ENCODE measurements around the gene ZNF367. TPM values are rescaled to one million over a fixed set of nuclear protein-coding genes. Genes with fewer than 3 reads are reported as not detected.

ZNF367 gene
- total RNA-seq, 2 donors from 2014 or later, result 3.6 to 18.9 TPM

DNA sequence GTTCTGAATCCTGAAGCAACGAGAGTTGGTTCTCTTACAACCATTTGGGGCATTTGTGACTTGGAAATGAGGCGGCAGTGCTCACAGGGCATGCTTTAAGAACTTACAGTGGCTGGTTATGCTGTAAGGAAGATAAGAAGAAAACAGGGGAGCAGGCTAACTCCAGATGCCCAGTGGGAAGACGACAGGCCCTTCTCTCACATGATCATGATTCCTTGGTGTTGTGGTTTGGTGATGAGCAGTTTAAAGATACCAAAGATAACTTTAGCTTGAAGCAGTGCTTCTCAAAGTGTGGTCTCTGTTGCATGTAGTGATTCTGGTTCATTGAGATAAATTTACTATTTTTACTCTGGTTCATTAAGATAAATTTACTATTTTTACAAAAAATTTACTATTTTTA is 29.2 kb upstream of the ZNF367 start:
- intact Hi-C loops (cut with DNase I), result loop anchor here (5.0 to 10.0 kb wide), 2 partner anchors 123 to 220 kb away; no protein-coding TSS in a partner anchor
- no peaks in the 10 kb centered on the region for H3K27me3 ChIP-seq

DNA sequence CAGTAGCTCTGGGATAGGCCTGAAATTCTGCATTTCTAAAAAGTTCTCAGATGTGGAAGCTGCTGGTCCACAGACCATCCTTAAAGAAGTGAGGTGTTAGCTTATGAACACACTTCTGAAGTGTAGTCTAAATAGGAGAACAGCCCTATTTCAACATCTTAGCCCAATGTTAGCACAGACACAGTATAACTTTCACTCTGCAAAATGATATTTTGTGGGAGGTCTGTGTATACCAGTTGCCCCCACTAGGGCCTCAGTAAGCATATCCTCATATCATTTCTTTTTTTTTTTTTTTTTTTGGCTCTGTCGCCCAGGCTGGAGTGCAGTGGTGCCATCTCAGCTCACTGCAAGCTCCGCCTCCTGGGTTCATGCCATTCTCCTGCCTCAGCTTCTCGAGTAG is 24.3 kb upstream of the ZNF367 start:
- Histone ChIP-seq H3K4me3 (no peak overlapping the region), H3K36me3 (no peaks in the 10 kb centered on the region), H3K4me1 (no peaks in the 10 kb centered on the region), H3K9ac (ENCODE audit: low read depth in 2 of 2, low read length in 2 of 2) (no peak overlapping the region), H3K27ac (no peak overlapping the region), H3K27me3 (no peaks in the 10 kb centered on the region), H3K9me3 (no peaks in the 10 kb centered on the region)
- intact Hi-C loops (cut with DNase I), result loop anchor here (5.0 to 10.0 kb wide), 2 partner anchors 118 to 210 kb away; no protein-coding TSS in a partner anchor
- no peak for DNase-seq
- TF ChIP-seq, protein P1, sequence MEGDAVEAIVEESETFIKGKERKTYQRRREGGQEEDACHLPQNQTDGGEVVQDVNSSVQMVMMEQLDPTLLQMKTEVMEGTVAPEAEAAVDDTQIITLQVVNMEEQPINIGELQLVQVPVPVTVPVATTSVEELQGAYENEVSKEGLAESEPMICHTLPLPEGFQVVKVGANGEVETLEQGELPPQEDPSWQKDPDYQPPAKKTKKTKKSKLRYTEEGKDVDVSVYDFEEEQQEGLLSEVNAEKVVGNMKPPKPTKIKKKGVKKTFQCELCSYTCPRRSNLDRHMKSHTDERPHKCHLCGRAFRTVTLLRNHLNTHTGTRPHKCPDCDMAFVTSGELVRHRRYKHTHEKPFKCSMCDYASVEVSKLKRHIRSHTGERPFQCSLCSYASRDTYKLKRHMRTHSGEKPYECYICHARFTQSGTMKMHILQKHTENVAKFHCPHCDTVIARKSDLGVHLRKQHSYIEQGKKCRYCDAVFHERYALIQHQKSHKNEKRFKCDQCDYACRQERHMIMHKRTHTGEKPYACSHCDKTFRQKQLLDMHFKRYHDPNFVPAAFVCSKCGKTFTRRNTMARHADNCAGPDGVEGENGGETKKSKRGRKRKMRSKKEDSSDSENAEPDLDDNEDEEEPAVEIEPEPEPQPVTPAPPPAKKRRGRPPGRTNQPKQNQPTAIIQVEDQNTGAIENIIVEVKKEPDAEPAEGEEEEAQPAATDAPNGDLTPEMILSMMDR (IDR thresholded peaks at IDR 0.05), result no peak

More for the DNA sequence above, 29.2 kb upstream of the ZNF367 start:
- H3K9ac ChIP-seq (ENCODE audit: low read depth in 2 of 2, low read length in 2 of 2), result no peak overlapping the region
- TF ChIP-seq, protein P1 (IDR thresholded peaks at IDR 0.05), result no peak
- H3K27ac ChIP-seq, result no peak overlapping the region
- no peaks in the 10 kb centered on the region for H3K9me3 ChIP-seq
- no peaks in the 10 kb centered on the region for H3K36me3 ChIP-seq
- H3K4me3 ChIP-seq, result no peak overlapping the region
- no peaks in the 10 kb centered on the region for H3K4me1 ChIP-seq
- DNase-seq, result no peak

DNA sequence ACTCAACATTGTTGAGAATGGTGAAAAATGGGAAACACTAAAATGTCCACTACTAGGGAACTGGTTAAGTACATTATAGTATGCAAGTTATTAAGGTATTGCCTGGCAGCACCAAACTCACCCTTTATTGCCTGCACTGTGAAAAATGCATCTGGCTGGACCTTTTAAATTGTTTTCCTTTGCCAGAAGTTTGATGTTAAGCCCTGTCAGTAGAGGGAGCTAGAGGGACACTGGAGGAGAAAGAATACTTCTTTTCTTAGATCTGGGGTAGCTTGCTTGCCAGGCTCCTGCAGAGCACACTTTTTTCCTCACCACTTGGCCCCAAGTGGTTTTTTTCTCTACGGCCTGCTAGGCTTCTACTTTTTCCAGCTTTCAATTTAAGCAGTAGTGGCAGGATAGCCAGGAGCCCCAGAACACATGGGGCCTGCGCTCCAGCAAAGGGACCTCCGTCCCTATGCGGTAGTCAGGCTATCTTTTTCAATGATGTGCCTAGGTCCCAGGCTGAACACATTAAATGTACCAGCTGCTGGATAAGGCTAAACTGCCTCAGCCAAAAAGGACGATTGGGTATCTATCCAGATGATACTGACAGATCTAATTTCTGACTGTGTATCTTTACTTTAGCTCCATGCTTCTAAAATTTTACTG is 23.8 kb upstream of the ZNF367 start:
- Histone ChIP-seq H3K27ac (no peak overlapping the region), H3K36me3 (no peaks in the 10 kb centered on the region), H3K4me1 (no peaks in the 10 kb centered on the region), H3K9ac (ENCODE audit: low read depth in 2 of 2, low read length in 2 of 2) (no peak overlapping the region), H3K27me3 (no peaks in the 10 kb centered on the region), H3K9me3 (no peaks in the 10 kb centered on the region), H3K4me3 (no peak overlapping the region)
- TF ChIP-seq, protein P1 (IDR thresholded peaks at IDR 0.05), result peak; percentile 56
- peak; percentile 49 for DNase-seq
- intact Hi-C loops (cut with DNase I), result loop anchor here (5.0 to 10.0 kb wide), 2 partner anchors 117 to 210 kb away; no protein-coding TSS in a partner anchor

DNA sequence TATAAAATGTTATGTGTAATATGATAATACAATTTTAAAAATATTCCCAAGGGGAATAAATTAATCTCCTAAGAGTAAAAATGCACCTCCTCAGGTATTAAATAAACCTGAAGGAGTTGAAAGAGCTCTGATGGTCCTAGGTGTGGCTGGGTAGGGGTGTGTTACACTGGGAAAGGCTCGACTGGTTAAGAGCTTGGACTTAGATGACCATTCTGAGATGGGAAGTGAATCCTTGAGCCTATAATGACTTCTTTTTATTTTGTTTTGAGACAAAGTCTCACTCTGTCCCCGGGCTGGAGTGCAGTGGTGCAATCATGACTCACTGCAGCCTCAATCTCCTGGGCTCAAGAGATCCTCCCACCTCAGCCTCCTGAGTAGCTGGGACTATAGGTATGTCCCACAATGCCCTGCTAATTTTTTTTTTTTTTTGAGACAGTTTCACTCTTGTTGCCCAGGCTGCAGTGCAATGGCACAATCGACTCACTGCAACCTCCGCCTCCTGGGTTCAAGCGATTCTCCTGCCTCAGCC is 22.6 kb upstream of the ZNF367 start:
- Histone ChIP-seq H3K4me1 (no peaks in the 10 kb centered on the region), H3K27me3 (no peaks in the 10 kb centered on the region), H3K4me3 (no peak overlapping the region), H3K9ac (ENCODE audit: low read depth in 2 of 2, low read length in 2 of 2) (no peak overlapping the region), H3K27ac (no peak overlapping the region), H3K9me3 (no peaks in the 10 kb centered on the region), H3K36me3 (no peaks in the 10 kb centered on the region)
- DNase-seq, result no peak
- intact Hi-C loops (cut with DNase I), result loop anchor here (5.0 to 10.0 kb wide), 2 partner anchors 116 to 212 kb away; no protein-coding TSS in a partner anchor
- TF ChIP-seq, protein P1 (IDR thresholded peaks at IDR 0.05), result no peak

DNA sequence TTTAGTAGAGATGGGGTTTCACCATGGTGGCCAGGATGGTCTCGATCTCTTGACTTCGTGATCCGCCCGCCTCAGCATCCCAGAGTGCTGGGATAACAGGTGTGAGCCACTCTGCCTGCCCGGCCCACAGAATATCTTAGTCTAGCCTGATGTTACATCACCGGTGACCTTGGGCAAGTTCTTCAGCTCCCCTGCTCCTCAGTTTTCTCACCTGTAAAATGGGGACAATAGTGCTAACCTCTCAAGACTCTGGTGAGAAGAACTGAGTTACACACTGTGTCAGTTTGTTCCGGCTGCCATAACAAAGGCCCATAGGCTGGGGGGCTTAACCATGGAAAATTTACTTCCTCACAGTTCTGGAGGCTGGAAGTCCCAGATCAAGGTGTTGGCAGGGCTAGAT is 19.3 kb upstream of the ZNF367 start:
- H3K4me3 ChIP-seq, result no peak overlapping the region
- H3K4me1 ChIP-seq, result no peaks in the 10 kb centered on the region
- no peak overlapping the region for H3K9ac ChIP-seq (ENCODE audit: low read depth in 2 of 2, low read length in 2 of 2)
- TF ChIP-seq, protein P1 (IDR thresholded peaks at IDR 0.05), result no peak
- intact Hi-C loops (cut with DNase I), result no loop called here
- no peaks in the 10 kb centered on the region for H3K27me3 ChIP-seq
- H3K27ac ChIP-seq, result no peak overlapping the region
- no peak for DNase-seq
- H3K9me3 ChIP-seq, result no peaks in the 10 kb centered on the region
- H3K36me3 ChIP-seq, result no peaks in the 10 kb centered on the region

Measured in colonic mucosa (tissue), 4 donors.